Effector CD8-positive, alpha-beta T cell (primary cell): Measurements from ENCODE around the gene BCO1.
"Not testable (repeated sequence)": the region's sequence is repeated elsewhere in the genome, so short reads cannot be mapped to it uniquely, and the experiment has no call there.

Source experiments
- DNase-seq: peaks from one replicate; lab custom pipeline; 2025; lab: John Stamatoyannopoulos, UW
- total RNA-seq, 4 experiments: gene quantifications; one replicate each; lab custom pipeline; 2026; lab: John Stamatoyannopoulos, UW

BCO1 gene
- total RNA-seq: 0 reads per million in 4 experiments

DNA sequence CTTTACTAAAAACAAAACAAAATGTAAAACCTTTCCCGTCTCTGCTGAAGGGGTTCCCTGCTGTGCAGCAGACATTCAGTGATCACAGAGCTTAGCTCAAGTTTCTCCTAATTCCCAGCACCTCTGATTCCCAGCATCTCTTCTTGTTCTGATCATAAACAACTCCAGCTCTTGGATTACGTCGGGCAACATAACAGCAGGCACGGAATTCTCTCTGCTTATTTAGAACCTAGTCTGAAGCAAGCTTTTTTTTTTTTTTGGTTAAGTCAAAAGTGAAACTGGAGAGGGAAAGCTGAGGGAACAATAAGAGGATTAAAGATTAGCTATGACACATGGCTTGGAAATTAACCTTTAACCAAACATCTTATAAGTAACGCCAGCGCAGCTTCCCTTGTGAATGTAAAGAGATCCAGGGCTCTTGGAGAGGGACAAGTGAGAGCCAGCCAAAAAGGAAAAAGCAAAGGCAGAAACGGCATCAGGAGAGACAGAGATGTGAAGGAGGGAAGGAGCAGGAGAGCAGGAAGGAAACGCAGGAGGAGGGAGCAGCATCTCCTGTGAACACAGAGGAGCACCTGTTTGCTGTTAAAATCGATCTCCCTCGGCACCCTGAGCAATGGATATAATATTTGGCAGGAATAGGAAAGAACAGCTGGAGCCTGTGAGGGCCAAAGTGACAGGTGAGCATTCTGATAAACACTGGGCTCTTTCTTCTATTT, at the start of gene BCO1:
Gene BCO1, plus strand, starts transcription at position 394 of the 716 bp plus-strand sequence. Its CDS starts 220 bp downstream, at position 614.
- DNase-seq: no peak

DNA sequence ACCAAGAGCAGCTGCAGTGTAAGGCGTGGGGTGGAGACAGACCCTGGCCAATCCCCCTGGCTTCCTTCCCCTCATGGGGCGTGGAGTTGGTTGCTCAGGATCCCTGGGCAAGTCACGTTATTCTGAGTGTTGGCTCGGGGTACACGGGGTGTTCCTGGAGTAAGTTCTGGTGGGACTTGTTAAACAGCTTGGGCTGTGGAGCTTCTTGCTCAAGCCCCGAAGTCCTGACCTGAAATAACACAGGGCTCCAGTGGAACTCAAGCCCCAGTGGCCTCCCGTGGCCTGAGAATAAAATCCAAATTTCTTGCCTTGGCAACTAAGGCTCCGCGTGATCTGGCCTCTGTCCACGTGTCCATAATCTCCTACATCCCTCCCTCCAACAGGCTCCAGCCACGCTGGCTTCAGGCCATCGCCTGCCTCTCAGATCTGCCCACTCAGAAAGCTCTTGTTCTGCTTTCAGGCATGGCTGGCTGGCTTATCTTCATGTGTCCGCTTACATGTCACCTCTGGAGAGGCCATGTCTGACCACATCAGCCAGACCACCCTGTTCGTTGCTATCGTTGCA, 49.3 kb upstream of the BCO1 start:
- DNase-seq: no peak

DNA sequence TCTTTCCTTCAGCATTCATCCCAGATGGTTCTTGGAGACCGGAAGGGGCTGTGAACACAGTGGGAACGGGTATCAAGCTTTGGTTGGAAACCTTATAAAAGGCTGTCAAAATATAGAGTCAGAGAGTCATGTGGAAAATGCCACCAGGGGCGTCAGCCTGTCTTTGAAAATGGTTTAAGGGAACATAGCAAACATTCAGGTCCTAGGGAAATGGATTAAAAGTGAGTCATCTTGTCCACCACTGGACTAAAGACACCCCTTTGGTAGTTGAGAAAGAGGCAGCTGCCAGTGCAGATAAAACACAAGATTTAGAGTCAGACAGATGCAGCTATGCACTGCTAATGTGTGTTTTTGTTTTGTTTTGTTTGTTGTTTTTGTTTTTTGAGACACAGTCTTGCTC, 47.8 kb upstream of the BCO1 start:
- no peak for DNase-seq

GRCh38 chr16:81195885-81196534, 42.5 kb upstream of the BCO1 start:
- DNase-seq: no peak

DNA sequence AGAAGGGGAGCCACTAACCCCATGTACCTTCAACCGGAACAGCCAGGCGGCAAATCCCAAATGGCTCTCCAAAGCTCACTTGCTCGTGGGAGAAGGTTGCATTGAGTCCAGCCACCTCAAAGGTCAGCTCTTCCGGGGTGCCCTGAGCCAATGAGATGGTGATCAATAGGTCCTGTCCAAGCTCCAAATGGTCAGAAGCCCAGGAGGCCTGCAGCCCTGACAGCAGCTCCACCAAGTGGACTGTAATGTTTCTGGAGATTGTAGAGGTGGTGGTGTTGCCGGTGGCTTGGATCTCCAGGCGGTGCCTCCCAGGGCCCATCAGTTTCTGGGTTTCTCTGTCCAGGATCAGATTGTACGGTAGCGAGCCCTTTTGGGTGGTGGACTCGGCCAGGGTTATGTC, 39.9 kb upstream of the BCO1 start:
- DNase-seq: no peak

GRCh38 chr16:81201267-81201666, 37.2 kb upstream of the BCO1 start:
- no peak for DNase-seq

DNA sequence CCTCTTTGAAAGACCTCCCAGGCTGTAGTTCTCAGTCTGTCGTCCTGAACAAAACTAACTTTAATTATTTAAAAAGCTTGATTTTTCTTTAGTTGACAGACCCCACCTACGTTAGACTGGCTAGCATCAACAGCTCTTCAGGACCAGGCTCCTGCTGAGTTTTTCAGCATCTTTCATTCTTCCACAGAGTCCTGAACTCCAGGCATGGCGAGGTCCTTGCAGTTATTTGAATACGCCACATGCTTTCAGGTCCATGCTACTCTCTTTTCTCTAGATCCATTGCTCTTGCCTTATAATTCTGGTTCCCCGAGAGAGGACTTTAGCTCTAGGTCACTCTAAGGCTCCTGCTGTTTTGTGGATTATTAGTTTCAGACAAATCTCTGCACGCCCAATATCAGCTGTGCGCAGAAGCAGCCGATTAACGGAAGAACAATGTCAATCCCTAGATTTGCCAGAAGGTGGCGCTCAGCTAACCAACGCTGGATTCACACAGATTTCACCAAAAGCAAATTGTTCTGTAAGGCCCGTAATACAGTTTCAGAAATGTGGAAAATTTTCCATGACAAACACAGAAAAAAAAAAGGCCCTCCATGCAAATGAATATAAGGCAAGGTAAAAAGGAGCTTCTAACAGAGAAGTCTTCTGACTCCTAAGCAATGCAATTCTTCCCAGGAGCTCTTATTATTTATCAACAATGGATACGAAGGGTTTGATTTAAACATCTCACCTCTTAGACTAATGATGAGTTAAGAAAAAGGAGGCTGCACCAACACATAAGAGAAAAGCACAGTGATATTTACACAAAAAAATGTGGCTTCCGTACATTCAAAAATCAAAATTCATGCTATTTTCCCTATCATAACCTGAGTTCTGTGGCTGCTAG, 33.5 kb upstream of the BCO1 start:
- DNase-seq: no peak

DNA sequence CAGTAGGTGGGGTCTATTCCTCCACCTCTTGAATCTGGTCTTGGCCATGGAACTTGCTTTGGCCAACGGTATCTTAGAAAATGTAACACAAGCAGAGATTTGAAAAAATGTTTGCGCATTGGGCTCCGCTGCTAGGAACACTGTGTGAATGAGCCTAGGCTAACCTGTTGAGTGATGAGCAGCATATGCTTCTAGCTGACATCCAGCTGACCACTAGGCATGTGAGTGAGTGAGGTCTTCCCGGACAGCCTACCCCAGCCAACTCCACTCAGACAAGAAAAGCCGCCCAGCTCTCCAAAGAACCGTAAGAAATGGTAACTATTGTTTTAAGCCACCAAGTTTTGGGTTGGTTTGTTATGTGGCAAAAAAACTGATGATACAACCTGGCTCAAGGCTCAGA, 31.4 kb upstream of the BCO1 start:
- no peak for DNase-seq

DNA sequence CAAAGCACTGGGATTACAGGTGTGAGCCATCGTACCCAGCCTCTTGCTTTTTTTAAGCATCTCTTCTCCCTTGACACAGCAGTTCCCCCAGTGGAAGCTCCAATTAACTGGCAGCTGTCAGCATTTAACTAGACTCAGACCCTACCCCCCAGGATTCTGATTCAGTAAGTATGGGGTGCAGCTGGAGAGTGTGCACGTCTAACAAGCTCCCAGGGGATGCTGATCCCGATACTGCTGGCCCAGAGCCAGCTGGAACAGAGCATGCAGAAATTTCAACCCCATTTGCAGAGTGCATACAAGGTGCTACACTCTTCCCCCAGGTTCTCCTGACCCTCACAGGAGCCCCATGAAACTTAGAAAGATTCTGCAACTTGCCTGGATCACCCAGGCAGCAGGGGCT, 27.7 kb upstream of the BCO1 start:
- DNase-seq: no peak

GRCh38 chr16:81212830-81213465, 25.5 kb upstream of the BCO1 start:
- DNase-seq: no peak

- no peak for DNase-seq
These were observed 23.7 kb upstream of the BCO1 start for GRCh38 chr16:81214745-81215166.

DNA sequence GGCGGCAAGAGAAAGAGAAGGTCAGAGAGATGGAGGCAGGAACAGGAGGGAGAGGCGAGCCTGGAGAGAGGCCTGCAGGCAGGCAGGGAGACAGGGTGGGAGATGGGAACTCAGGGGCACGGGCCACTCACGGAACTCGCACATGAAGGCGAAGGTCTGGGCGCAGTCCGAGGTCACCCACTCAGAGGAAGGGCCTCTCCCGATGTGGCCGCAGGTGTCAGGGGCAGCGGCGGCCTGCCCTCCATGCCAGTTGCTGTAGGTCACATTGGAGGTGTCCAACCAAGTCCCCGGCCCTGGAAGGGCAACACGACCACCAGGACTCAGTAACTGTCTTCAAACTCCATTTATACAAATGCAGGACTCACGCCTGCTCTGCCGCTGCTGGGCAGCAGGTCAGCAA, 22.4 kb upstream of the BCO1 start:
- DNase-seq: no peak

GRCh38 chr16:81216706-81217105, 21.8 kb upstream of the BCO1 start:
- no peak for DNase-seq

DNA sequence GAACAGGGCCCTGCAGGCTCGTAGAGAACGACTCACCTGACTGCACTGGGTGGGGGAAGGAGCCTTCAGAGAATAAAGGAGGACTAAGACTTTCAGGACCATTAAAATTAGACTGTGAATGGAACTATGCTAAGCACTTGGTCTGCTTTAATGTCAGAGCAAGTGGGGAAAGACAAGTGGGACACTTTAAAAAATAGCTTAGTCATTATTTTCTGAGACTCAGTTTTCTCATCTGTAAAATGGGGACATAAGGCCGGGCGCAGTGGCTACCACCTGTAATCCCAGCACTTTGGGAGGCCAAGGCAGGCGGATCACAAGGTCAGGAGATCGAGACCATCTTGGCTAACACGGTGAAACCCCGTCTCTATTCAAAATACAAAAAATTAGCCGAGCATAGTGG, 19.3 kb upstream of the BCO1 start:
- DNase-seq: no peak

- no peak for DNase-seq
These were observed 18.1 kb upstream of the BCO1 start for GRCh38 chr16:81220349-81220748.

GRCh38 chr16:81221731-81222130, 16.8 kb upstream of the BCO1 start:
- no peak for DNase-seq

DNA sequence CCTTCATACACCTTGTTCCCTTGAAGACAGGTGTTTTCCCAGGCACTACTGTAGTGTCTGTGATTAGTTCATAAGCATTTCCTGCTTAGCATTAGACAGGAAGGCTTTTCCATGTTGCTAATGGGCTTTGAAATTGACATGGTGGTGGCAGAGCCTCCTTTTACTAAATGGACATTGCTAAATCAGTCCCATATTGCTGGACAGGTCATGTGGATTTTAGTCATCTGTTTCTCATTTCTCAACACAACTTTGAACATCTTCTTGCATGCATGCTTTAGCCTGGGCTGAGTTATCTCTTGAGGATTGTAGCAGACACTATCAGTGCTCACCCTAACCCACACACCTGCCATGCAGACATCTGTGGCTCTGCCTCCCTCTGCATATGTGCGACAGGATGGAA, 13.7 kb upstream of the BCO1 start:
- no peak for DNase-seq

GRCh38 chr16:81225697-81226096, 12.8 kb upstream of the BCO1 start:
- DNase-seq: not testable (repeated sequence)

DNA sequence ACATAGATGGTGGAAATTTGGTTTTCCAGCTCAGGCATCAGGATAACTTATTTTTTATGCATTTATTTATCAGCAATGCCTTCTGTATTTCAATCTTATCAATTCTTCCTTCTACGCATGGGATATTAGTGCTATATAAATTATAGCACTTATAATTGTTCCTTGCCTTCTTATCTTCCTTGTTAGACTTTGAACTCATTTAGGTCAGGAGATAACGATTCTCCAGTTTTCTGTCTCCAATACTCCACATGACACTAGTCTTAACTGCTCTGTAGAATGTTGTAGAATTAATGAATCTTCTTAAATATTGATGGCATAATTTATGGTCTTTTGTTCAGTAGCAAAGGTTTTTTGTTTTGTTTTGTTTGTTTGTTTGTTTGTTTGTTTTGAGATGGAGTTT, 10.7 kb upstream of the BCO1 start:
- no peak for DNase-seq

DNA sequence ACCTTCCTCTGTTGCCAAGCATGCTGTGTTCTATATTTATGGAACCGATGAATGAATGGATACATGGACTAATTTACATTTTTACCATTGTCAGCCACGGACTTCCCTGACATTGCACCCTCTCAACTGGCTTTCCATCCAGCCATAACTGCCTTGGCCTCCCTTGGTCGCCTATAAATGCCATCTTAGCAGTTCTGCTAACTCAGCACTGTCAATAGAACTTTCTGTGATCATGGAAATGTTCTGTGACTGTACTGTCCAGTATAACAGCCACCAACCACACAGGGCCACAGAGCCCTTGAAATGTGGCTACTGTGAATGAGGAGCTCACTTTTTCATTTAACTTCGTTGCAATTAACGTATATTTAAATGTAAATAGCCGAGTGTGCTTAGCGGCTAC, 8.7 kb upstream of the BCO1 start:
- DNase-seq: no peak

- no peak for DNase-seq
These were observed 7.5 kb upstream of the BCO1 start for GRCh38 chr16:81231014-81231413.
